Transverse colon (tissue), 4 donors: ENCODE measurements around the gene COA5. TPM values are rescaled to one million over a fixed set of nuclear protein-coding genes. Genes with fewer than 3 reads are reported as not detected.

Experiments used
- DNase-seq: peaks from one replicate; pipeline ENCODE4 v3.0.0-alpha.2; 2019
- H3K27ac ChIP-seq, 4 donors: fragments of 200-600 bp; sonication (generic); 2 replicates each; pipeline ENCODE4 v1.5.1; 2016 to 2018; ENCODE audit warnings: inconsistent platforms in 4 of 4
- H3K27me3 ChIP-seq: fragments of 200-600 bp; sonication (generic); 2 replicates; pipeline ENCODE4 v1.5.1; 2017; ENCODE audit warnings: inconsistent platforms
- H3K36me3 ChIP-seq, 4 donors: fragments of 200-600 bp; sonication (generic); 2 replicates each; pipeline ENCODE4 v1.5.1; 2017 to 2019; ENCODE audit warnings: inconsistent platforms in 4 of 4
- H3K4me1 ChIP-seq, 4 donors: fragments of 200-600 bp; sonication (generic); 2 replicates each; pipeline ENCODE4 v1.5.1; 2017 to 2020; ENCODE audit warnings: inconsistent platforms in 4 of 4
- H3K4me3 ChIP-seq, 4 donors: fragments of 200-600 bp; sonication (generic); 1 replicate in 1 of 4; 2 replicates in 3 of 4; pipeline versions ENCODE4 v1.5.1 to v1.6.1; 2017 to 2019; ENCODE audit warnings: inconsistent platforms in 4 of 4
- H3K9me3 ChIP-seq, 2 donors: fragments of 200-600 bp; sonication (generic); 2 replicates each; pipeline ENCODE4 v1.5.1; 2017 to 2019; ENCODE audit warnings: inconsistent platforms in 2 of 2
- CTCF ChIP-seq, 5 experiments: fragments of 200-600 bp in 3 of 5; fragments of 450-650 bp in 2 of 5; sonication (generic) in 3 of 5; IDR thresholded peaks; 1 replicate in 2 of 5; 2 replicates in 3 of 5; pipeline ENCODE4 v1.5.1; 2016 to 2017; ENCODE audit warnings: antibody characterized with exemption in 5 of 5, inconsistent platforms in 3 of 5, mild to moderate bottlenecking in 2 of 5, moderate library complexity in 1 of 5
- EP300 ChIP-seq: sonication (generic); formaldehyde crosslinking; IDR thresholded peaks from one replicate; pipeline ENCODE4 v1.6.1; 2017; ENCODE audit warnings: antibody characterized with exemption, low read depth
- POLR2A ChIP-seq: fragments of 450-650 bp; IDR thresholded peaks from one replicate; pipeline ENCODE4 v1.6.1; 2016; ENCODE audit warnings: antibody characterized with exemption, mild to moderate bottlenecking, moderate library complexity
- POLR2AphosphoS5 ChIP-seq, 3 donors: sonication (generic); formaldehyde crosslinking; IDR thresholded peaks; one replicate each; pipeline ENCODE4 v1.6.1; 2016; ENCODE audit warnings: antibody characterized with exemption in 3 of 3
- WGBS, 2 donors: methylation state at CpG; one replicate each; pipeline ENCODE4 v1.1.5; 2018; ENCODE audit warnings: low coverage in 1 of 2; 5-methylcytosine and 5-hydroxymethylcytosine counted together
- in situ Hi-C, 4 donors: fragments of 200-750 bp; cut with MboI; loops; one replicate each; pipeline versions ENCODE4 v1.15.0 to v1.15.1; 2017; ENCODE audit warnings: low sequenced_read_pairs in 3 of 4, low pct_ligation_motif_present in 1 of 4, low pct_unique_long_range_greater_than_20kb in 1 of 4
- intact Hi-C: fragments of 100-400 bp; cut with DNase I; formaldehyde crosslinking; loops from one replicate; pipeline ENCODE4 v1.15.1; 2023; ENCODE audit warnings: low total_unique reads
- total RNA-seq, 4 donors: library from RNA; depleted of rRNA; stranded (reverse); fragments of >200 nt; gene quantifications; one replicate each; pipeline ENCODE4 v1.1.0, GENCODE V29; 2016

COA5 gene
- total RNA-seq, 4 donors from 2014 or later: 4.5 to 36.2 (median 23.2) TPM

GRCh38 chr2:98583276-98583675, 25.0 kb downstream of the COA5 start:
- Histone ChIP-seq H3K27ac (no peak overlapping the region), H3K4me1 (peaks cover 0 to 14% (median 9%) of the 10 kb centered on the region in 4 donors), H3K36me3 (peaks cover 0 to under 1% (median 0%) of the 10 kb centered on the region in 4 donors), H3K4me3 (no peak overlapping the region), H3K9me3 (no peaks in the 10 kb centered on the region), H3K27me3 (no peaks in the 10 kb centered on the region)
- 88% methylated on average over 7 of the region's 7 CpGs for WGBS, 2 donors
- intact Hi-C loops (no loop called here), in situ Hi-C loops (loop anchor here in 1 of 4 donors (25.0 kb wide), 1 partner anchor 171 kb away; no protein-coding TSS in a partner anchor)
- DNase-seq: no peak
- TF ChIP-seq EP300: no peak
- TF ChIP-seq POLR2AphosphoS5 (IDR thresholded peaks at IDR 0.05): no peak
- TF ChIP-seq CTCF (IDR thresholded peaks at IDR 0.05): no peak
- no peak for TF ChIP-seq POLR2A

DNA sequence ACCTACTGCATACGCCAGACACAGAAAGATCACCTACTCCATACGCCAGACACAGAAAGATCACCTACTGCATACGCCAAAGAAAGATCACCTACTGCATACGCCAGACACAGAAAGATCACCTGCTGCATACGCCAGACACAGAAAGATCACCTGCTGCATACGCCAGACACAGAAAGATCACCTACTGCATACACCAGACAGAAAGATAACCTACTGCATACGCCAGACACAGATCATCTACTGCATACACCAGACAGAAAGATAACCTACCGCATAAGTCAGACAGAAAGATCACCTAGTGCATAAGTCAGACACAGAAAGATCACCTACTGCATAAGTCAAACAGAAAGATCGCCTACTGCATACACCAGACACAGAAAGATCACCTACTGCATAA, 25.8 kb downstream of the COA5 start:
- in situ Hi-C loops (loop anchor here in 1 of 4 donors (25.0 kb wide), 1 partner anchor 170 kb away; no protein-coding TSS in a partner anchor), intact Hi-C loops (no loop called here)
- Histone ChIP-seq H3K4me1 (peaks cover 0 to 14% (median 9%) of the 10 kb centered on the region in 4 donors), H3K27me3 (no peaks in the 10 kb centered on the region), H3K9me3 (no peaks in the 10 kb centered on the region), H3K36me3 (peaks cover 0 to 6% (median 0%) of the 10 kb centered on the region in 4 donors), H3K27ac (no peak overlapping the region), H3K4me3 (no peak overlapping the region)
- no peak for TF ChIP-seq CTCF (IDR thresholded peaks at IDR 0.05)
- no peak for TF ChIP-seq POLR2A
- DNase-seq: no peak
- WGBS, 2 donors: 96 to 98% methylated on average over 6 to 9 of the region's 9 CpGs

DNA sequence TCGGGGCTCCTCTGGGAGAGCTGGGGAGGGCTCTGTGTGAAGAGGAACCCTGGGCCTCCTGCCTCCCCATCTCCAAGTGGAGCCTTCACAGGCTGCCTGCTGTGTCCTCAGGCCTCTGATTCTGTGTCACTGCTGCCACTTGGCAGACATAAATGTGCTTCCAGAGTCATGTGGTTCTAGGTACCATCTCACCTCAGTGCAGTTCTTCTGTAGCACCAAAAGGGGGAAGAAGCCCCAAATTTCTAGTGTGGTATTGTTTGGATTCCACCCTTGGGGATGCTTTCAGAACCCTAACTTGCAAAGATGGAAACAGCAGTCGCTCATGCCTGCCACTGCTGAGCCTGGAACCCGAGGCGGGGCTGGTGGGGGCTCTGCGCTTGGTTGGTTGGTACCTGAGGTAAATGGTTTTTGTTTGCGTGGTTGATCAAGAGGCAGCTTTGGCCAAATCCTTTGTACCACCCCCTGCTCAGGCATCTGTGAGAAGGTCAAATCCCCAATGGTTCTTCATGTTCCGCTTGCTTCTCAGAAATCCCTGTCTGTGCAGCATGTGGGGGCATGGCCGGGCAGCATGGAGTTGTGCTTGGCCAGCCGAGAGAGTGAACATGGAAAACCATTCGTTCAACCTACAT, 27.5 kb downstream of the COA5 start:
- intact Hi-C loops: no loop called here
- 88 to 100% methylated on average over 2 to 10 of the region's 10 CpGs for WGBS, 2 donors

GRCh38 chr2:98579926-98580325, 28.4 kb downstream of the COA5 start:
- no peak overlapping the region for H3K27ac ChIP-seq
- in situ Hi-C loops (loop anchor here in 1 of 4 donors (25.0 kb wide), 1 partner anchor 168 kb away; no protein-coding TSS in a partner anchor), intact Hi-C loops (no loop called here)
- H3K4me3 ChIP-seq: no peak overlapping the region
- peaks cover 0 to 14% (median 9%) of the 10 kb centered on the region in 4 donors for H3K4me1 ChIP-seq
- TF ChIP-seq CTCF (IDR thresholded peaks at IDR 0.05) (no peak), EP300 (no peak), POLR2AphosphoS5 (IDR thresholded peaks at IDR 0.05) (no peak), POLR2A (no peak)
- no peaks in the 10 kb centered on the region for H3K27me3 ChIP-seq
- WGBS, 2 donors: 97% methylated on average over 6 of the region's 7 CpGs; no CpG with 5 or more reads in 1 of the 2 donors
- DNase-seq: no peak
- peaks cover 0 to 6% (median 0%) of the 10 kb centered on the region in 4 donors for H3K36me3 ChIP-seq
- H3K9me3 ChIP-seq: no peaks in the 10 kb centered on the region

More for the DNA sequence above, 27.5 kb downstream of the COA5 start:
- no peak for TF ChIP-seq EP300
- TF ChIP-seq POLR2AphosphoS5 (IDR thresholded peaks at IDR 0.05): no peak
- no peak for TF ChIP-seq POLR2A
- no peak for TF ChIP-seq CTCF (IDR thresholded peaks at IDR 0.05)
- DNase-seq: no peak
- H3K36me3 ChIP-seq: peaks cover 0 to 6% (median 0%) of the 10 kb centered on the region in 4 donors
- H3K4me3 ChIP-seq: no peak overlapping the region
- peaks cover 0 to 14% (median 9%) of the 10 kb centered on the region in 4 donors for H3K4me1 ChIP-seq
- H3K27ac ChIP-seq: no peak overlapping the region
- in situ Hi-C loops: loop anchor here in 1 of 4 donors (25.0 kb wide), 1 partner anchor 168 kb away; no protein-coding TSS in a partner anchor
- no peaks in the 10 kb centered on the region for H3K27me3 ChIP-seq
- H3K9me3 ChIP-seq: no peaks in the 10 kb centered on the region
